PC-3 (cell line): ENCODE measurements around the gene MORC3.

ENCODE experiments used
- CTCF ChIP-seq: fragments of 300-600 bp; sonication (generic); conservative IDR thresholded peaks from 2 replicates; pipeline ENCODE4 v1.5.1; 2017; ENCODE audit warnings: antibody characterized with exemption, low read depth, mild to moderate bottlenecking, low read length
- EZH2 ChIP-seq: fragments of 300-600 bp; sonication (generic); IDR thresholded peaks from one replicate; pipeline ENCODE4 v1.6.1; 2017; ENCODE audit warnings: antibody characterized with exemption, mild to moderate bottlenecking, low read length; ENCODE audit not compliant: unreplicated experiment

GRCh38 chr21:36377391-36377842 lies 57.4 kb downstream of the MORC3 start:
- TF ChIP-seq CTCF (no peak), EZH2 (no peak)
